Prostate gland (tissue), 2 donors: ENCODE results near the gene TIGIT.

Experiments
- POLR2A ChIP-seq: fragments of 450-650 bp; IDR thresholded peaks from one replicate; pipeline ENCODE4 v1.6.1; 2016; ENCODE audit warnings: antibody characterized with exemption, mild to moderate bottlenecking
- POLR2AphosphoS5 ChIP-seq: sonication (generic); formaldehyde crosslinking; IDR thresholded peaks from one replicate; pipeline ENCODE4 v1.6.1; 2017; ENCODE audit warnings: antibody characterized with exemption
- TF ChIP-seq, protein P1 (sequence below), 4 experiments: fragments of 200-600 bp in 2 of 4; fragments of 450-650 bp in 2 of 4; sonication (generic) in 2 of 4; IDR thresholded peaks; 1 replicate in 3 of 4; 2 replicates in 1 of 4; pipeline ENCODE4 v1.5.1; 2016 to 2019; ENCODE audit warnings: antibody characterized with exemption in 4 of 4, mild to moderate bottlenecking in 2 of 4, moderate library complexity in 2 of 4

DNA sequence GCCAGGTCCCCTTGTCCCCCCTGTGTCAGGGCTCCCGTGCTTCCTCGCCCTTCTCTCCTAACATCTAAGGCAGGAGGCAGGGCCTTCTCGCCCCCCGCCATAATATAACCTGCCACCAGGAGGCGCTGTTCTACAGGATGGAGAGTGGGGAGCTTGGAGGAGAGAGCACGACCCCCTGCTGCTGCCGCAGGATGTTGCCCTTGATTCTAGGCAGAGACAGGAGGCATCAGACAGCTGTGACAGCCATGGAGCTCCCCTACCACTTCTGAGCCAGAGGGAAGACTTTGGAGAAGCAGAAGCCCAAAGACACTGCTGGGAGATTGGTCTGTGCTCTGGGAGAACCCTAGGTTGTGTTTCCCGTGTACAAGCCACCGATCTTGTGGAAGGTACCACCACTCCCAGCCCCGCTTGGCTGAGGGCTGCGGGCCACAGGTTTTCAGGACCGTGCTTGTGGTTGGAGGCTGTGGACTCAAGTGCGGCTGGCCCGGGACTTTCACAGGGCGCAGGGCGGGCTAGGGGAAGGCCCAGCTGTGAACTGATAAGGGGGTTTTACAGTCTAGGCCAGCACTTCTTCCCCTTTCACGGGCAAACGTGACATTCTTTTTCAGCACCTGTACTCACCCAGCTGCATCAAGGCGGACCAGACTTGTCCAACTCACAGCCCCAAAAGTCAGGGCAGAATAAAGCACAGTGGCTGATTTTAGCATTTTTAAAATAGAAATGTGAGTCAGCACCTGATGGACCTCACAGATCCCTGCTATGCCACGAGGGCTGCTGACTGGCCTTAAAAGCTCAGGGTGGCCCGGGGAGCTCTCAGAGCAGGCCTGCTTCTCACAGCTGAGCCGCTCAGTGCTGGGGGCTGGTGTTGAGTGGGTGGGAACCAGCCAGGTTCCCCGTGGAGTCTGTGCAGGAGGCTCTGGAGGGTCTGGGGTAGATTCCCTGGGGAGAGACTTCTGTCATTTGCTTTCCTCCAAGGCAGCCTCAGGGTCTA is 2.6 kb upstream of the TIGIT start:
- TF ChIP-seq POLR2A (no peak), POLR2AphosphoS5 (no peak)
- TF ChIP-seq, protein P1, sequence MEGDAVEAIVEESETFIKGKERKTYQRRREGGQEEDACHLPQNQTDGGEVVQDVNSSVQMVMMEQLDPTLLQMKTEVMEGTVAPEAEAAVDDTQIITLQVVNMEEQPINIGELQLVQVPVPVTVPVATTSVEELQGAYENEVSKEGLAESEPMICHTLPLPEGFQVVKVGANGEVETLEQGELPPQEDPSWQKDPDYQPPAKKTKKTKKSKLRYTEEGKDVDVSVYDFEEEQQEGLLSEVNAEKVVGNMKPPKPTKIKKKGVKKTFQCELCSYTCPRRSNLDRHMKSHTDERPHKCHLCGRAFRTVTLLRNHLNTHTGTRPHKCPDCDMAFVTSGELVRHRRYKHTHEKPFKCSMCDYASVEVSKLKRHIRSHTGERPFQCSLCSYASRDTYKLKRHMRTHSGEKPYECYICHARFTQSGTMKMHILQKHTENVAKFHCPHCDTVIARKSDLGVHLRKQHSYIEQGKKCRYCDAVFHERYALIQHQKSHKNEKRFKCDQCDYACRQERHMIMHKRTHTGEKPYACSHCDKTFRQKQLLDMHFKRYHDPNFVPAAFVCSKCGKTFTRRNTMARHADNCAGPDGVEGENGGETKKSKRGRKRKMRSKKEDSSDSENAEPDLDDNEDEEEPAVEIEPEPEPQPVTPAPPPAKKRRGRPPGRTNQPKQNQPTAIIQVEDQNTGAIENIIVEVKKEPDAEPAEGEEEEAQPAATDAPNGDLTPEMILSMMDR (IDR thresholded peaks at IDR 0.05) = peak; percentile 54 to 80 (median 56)
